ENCODE measurements around the gene VWA2.

Gene VWA2

DNA sequence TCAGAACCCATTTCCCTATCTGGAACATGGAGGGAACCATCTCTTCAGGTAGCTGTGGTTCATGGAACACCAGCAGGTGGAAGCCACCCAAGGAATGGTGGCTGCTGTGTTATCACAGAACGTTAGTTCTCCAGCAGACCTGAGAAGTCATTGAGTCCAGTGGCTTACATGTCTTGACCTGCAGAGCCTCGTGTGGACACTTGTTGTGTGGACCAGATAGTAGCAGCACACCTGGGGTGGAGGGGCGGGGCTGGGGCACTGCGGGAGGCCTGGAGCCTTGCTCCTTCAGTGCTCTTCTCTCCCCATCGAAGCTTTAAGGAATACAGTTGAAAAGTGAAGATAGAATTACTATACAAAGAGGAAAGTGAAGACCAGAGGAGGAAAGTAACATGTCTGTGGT, 42.4 kb downstream of the VWA2 start:
- no peak for DNase-seq (ENCODE audit: extremely low read depth, low read depth)
- TF ChIP-seq CTCF (IDR thresholded peaks at IDR 0.05; ENCODE audit: low read depth, low read length, missing control alignments): no peak
- no peak overlapping the region for H3K4me3 ChIP-seq (replicated peaks; ENCODE audit: low read depth, low read length)

DNA sequence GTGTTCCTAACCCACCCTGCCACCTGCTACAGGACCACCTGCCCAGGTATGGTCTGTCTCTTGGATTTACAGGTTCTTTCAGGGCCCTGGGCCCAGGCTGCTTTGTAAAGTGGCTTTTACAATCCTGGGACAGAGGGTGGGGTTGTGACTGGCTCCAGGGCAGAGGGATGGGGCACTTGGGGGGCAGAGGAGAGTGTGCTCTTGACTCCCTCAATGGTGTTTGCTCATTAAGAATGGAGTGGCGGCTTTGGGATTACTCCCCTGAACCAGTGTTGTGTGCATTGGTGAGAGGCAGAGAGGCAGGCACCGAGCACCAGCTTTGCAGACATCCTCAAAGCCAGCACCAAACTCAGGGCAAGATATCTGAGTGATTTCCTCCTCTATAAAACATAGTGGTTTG, 43.5 kb downstream of the VWA2 start:
- no peak for DNase-seq (ENCODE audit: extremely low read depth, low read depth)

DNA sequence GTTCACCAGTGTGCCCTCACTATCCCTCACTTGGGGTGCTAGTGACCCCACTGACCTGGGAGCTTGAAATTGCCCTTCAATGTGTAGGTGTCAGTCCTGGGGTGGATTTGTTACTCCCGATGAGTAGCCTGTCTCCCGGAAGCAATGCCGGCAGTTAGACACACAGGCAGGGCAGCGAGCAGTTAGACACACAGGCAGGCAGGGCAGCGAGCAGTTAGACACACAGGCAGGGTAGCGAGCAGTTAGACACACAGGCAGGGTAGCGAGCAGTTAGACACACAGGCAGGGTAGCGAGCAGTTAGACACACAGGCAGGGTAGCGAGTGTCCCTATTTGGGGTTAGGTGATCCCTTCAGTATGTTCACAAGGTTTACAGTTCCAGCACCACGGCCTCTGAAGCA, 44.0 kb downstream of the VWA2 start:
- no peak for DNase-seq (ENCODE audit: extremely low read depth, low read depth)
- H3K4me3 ChIP-seq (replicated peaks; ENCODE audit: low read depth, low read length): no peak overlapping the region
- TF ChIP-seq CTCF (IDR thresholded peaks at IDR 0.05; ENCODE audit: low read depth, low read length, missing control alignments): no peak

More for the DNA sequence above, 43.5 kb downstream of the VWA2 start:
- TF ChIP-seq CTCF (IDR thresholded peaks at IDR 0.05; ENCODE audit: low read depth, low read length, missing control alignments): no peak
- H3K4me3 ChIP-seq (replicated peaks; ENCODE audit: low read depth, low read length): no peak overlapping the region

- DNase-seq (ENCODE audit: extremely low read depth, low read depth): no peak
- TF ChIP-seq CTCF (IDR thresholded peaks at IDR 0.05; ENCODE audit: low read depth, low read length, missing control alignments): no peak
These were observed 44.6 kb downstream of the VWA2 start for GRCh38 chr10:114283535-114284234.

DNA sequence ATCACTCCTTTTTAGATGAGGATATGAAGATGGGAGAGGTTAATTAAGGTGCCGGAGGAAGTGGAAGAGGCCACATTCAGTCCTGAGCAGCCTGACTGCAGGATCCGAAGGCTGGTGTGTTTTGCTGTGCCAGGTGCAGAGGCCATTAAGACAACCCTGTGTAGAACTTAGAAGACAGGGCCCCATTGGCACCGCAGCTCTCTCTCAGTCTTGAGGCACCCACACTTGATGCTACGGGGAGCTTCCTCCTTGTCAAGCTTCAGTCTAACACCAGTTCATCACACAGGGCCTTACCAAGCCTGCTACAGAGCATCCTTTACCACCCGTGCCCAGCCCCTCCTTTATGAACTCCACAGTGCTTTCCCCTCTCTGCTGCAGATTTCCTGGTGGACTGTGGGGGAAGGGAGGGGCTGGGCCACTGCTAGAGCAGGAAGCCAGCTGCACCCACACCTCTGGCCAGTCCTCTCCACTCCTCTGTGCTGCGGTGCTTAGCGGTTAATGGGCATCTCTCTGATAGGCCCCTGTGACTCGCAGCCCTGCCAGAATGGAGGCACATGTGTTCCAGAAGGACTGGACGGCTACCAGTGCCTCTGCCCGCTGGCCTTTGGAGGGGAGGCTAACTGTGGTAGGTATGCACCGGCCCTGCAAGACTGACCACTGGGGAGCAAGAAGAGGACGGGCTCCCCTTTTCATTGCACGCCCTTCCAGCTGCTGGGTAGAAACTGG, 45.5 kb downstream of the VWA2 start:
- H3K4me3 ChIP-seq (replicated peaks; ENCODE audit: low read depth, low read length): no peak overlapping the region
- no peak for DNase-seq (ENCODE audit: extremely low read depth, low read depth)
- no peak for TF ChIP-seq CTCF (IDR thresholded peaks at IDR 0.05; ENCODE audit: low read depth, low read length, missing control alignments)

More at GRCh38 chr10:114283535-114284234, 44.6 kb downstream of the VWA2 start:
- H3K4me3 ChIP-seq (replicated peaks; ENCODE audit: low read depth, low read length): no peak overlapping the region

GRCh38 chr10:114285961-114286441, 46.9 kb downstream of the VWA2 start:
- no peak for DNase-seq (ENCODE audit: extremely low read depth, low read depth)
- TF ChIP-seq CTCF (IDR thresholded peaks at IDR 0.05; ENCODE audit: low read depth, low read length, missing control alignments): no peak
- H3K4me3 ChIP-seq (replicated peaks; ENCODE audit: low read depth, low read length): no peak overlapping the region
